ENCODE results near the gene ARMC9. TPM values are rescaled to one million over a fixed set of nuclear protein-coding genes. Genes with fewer than 3 reads are reported as not detected.

The ARMC9 gene
- total RNA-seq, 1 donor from 2014 or later, result 8.4 TPM

- DNase-seq (ENCODE audit: low read depth), result no peak
- no peak for FAIRE-seq
- no peak for TF ChIP-seq CTCF (IDR thresholded peaks at IDR 0.05; ENCODE audit: insufficient read depth, low read length, severe bottlenecking)
These were observed 139.7 kb downstream of the ARMC9 start for GRCh38 chr2:231337807-231338759.

GRCh38 chr2:231339316-231339715 lies 140.9 kb downstream of the ARMC9 start:
- no peak for DNase-seq (ENCODE audit: low read depth)
- H3K36me3 ChIP-seq (ENCODE audit: control insufficient read depth, insufficient read depth, low read length), result no peaks in the 10 kb centered on the region
- H3K27me3 ChIP-seq (ENCODE audit: control insufficient read depth, insufficient read depth, low read length), result no peaks in the 10 kb centered on the region
- no peak overlapping the region for H3K4me3 ChIP-seq (ENCODE audit: low read depth, low read length)
- no peak for FAIRE-seq
- TF ChIP-seq CTCF (IDR thresholded peaks at IDR 0.05; ENCODE audit: insufficient read depth, low read length, severe bottlenecking), result no peak

More at GRCh38 chr2:231337807-231338759, 139.7 kb downstream of the ARMC9 start:
- H3K27me3 ChIP-seq (ENCODE audit: control insufficient read depth, insufficient read depth, low read length), result no peaks in the 10 kb centered on the region
- H3K36me3 ChIP-seq (ENCODE audit: control insufficient read depth, insufficient read depth, low read length), result no peaks in the 10 kb centered on the region
- no peak overlapping the region for H3K4me3 ChIP-seq (ENCODE audit: low read depth, low read length)

GRCh38 chr2:231341100-231341499 lies 142.7 kb downstream of the ARMC9 start:
- no peak for DNase-seq (ENCODE audit: low read depth)
- Histone ChIP-seq H3K27me3 (ENCODE audit: control insufficient read depth, insufficient read depth, low read length) (no peaks in the 10 kb centered on the region), H3K4me3 (ENCODE audit: low read depth, low read length) (no peak overlapping the region), H3K36me3 (ENCODE audit: control insufficient read depth, insufficient read depth, low read length) (no peaks in the 10 kb centered on the region)
- no peak for TF ChIP-seq CTCF (IDR thresholded peaks at IDR 0.05; ENCODE audit: insufficient read depth, low read length, severe bottlenecking)
- no peak for FAIRE-seq

GRCh38 chr2:231342061-231342711 lies 143.8 kb downstream of the ARMC9 start:
- TF ChIP-seq CTCF (IDR thresholded peaks at IDR 0.05; ENCODE audit: insufficient read depth, low read length, severe bottlenecking), result no peak
- DNase-seq (ENCODE audit: low read depth), result no peak
- no peak for FAIRE-seq
- H3K4me3 ChIP-seq (ENCODE audit: low read depth, low read length), result no peak overlapping the region
- no peaks in the 10 kb centered on the region for H3K27me3 ChIP-seq (ENCODE audit: control insufficient read depth, insufficient read depth, low read length)
- H3K36me3 ChIP-seq (ENCODE audit: control insufficient read depth, insufficient read depth, low read length), result no peaks in the 10 kb centered on the region

GRCh38 chr2:231343006-231343710 lies 144.7 kb downstream of the ARMC9 start:
- DNase-seq (ENCODE audit: low read depth) (no peak), FAIRE-seq (no peak)

More at GRCh38 chr2:231343006-231343710, 144.7 kb downstream of the ARMC9 start:
- H3K36me3 ChIP-seq (ENCODE audit: control insufficient read depth, insufficient read depth, low read length), result no peaks in the 10 kb centered on the region
- H3K27me3 ChIP-seq (ENCODE audit: control insufficient read depth, insufficient read depth, low read length), result no peaks in the 10 kb centered on the region
- no peak overlapping the region for H3K4me3 ChIP-seq (ENCODE audit: low read depth, low read length)
- no peak for TF ChIP-seq CTCF (IDR thresholded peaks at IDR 0.05; ENCODE audit: insufficient read depth, low read length, severe bottlenecking)
